ENCODE measurements around the gene TXNDC17.
A peak's percentile ranks its signal among the peaks of the same experiment; 100 is the strongest.

The TXNDC17 gene

DNA sequence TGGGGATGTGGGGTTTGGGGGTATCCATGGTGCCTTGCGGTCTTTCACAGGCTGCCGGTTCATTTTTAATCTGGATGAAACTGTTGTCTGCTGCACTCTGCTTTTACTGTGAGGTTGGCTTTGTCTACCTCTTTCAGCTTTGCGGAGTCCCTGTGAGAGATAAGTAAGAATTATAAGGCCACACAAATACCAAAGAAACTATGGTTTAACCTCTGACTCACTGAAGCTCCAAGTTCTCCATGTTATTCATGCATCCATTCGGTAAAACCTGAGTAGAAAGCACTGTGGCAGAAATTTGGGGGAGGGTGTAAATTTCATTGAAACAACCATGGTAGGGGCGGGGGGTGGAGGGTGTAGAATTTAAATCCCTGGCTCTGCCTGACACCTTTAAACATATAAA lies 30.8 kb upstream of the TXNDC17 start:
- Histone ChIP-seq H2AFZ (ENCODE audit: low read depth, low read length) (no peak overlapping the region), H3K4me3 (ENCODE audit: low read length) (no peak overlapping the region), H3K9me3 (ENCODE audit: low read length) (no peaks in the 10 kb centered on the region), H3K4me1 (ENCODE audit: insufficient read depth, low read length) (no peaks in the 10 kb centered on the region), H3K27me3 (ENCODE audit: insufficient read depth, low read length) (no peaks in the 10 kb centered on the region), H3K36me3 (ENCODE audit: insufficient read depth, low read length) (peaks cover 79% of the 10 kb centered on the region)

GRCh38 chr17:6611231-6611630 lies 29.6 kb upstream of the TXNDC17 start:
- Histone ChIP-seq H2AFZ (ENCODE audit: low read depth, low read length) (no peak overlapping the region), H3K4me1 (ENCODE audit: insufficient read depth, low read length) (no peaks in the 10 kb centered on the region), H3K9me3 (ENCODE audit: low read length) (no peaks in the 10 kb centered on the region), H3K36me3 (ENCODE audit: insufficient read depth, low read length) (peaks cover 77% of the 10 kb centered on the region), H3K27me3 (ENCODE audit: insufficient read depth, low read length) (no peaks in the 10 kb centered on the region), H3K4me3 (ENCODE audit: low read length) (no peak overlapping the region)

- Histone ChIP-seq H3K27me3 (ENCODE audit: insufficient read depth, low read length) (no peaks in the 10 kb centered on the region), H3K4me1 (ENCODE audit: insufficient read depth, low read length) (no peaks in the 10 kb centered on the region), H3K9me3 (ENCODE audit: low read length) (no peaks in the 10 kb centered on the region), H3K36me3 (ENCODE audit: insufficient read depth, low read length) (peaks cover 88% of the 10 kb centered on the region), H3K4me3 (ENCODE audit: low read length) (no peak overlapping the region), H2AFZ (ENCODE audit: low read depth, low read length) (no peak overlapping the region)
Observed at GRCh38 chr17:6623941-6624340, 16.9 kb upstream of the TXNDC17 start.

DNA sequence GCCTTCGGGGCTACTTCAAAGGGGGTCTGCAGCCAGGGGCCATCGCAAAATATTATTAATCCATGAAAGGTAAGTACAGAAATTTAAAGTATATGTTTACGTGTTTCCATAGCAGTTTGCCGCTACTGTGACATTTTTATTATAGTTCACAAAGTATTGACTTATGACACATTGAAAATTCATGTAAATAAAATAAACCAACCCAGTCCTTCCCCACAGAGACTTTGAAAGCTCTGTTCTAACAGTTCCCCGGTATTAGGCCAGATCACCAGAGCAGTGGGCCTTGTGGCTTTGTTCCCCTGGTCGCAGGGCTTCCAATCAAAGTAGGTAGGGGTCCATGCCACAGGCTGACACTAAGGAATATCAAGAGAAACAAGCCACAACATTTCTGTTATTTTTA lies 14.2 kb upstream of the TXNDC17 start:
- Histone ChIP-seq H2AFZ (ENCODE audit: low read depth, low read length) (no peak overlapping the region), H3K36me3 (ENCODE audit: insufficient read depth, low read length) (peaks cover 86% of the 10 kb centered on the region), H3K27me3 (ENCODE audit: insufficient read depth, low read length) (no peaks in the 10 kb centered on the region), H3K4me3 (ENCODE audit: low read length) (no peak overlapping the region), H3K4me1 (ENCODE audit: insufficient read depth, low read length) (no peaks in the 10 kb centered on the region), H3K9me3 (ENCODE audit: low read length) (no peaks in the 10 kb centered on the region)

GRCh38 chr17:6627019-6627418 lies 13.8 kb upstream of the TXNDC17 start:
- Histone ChIP-seq H3K27me3 (ENCODE audit: insufficient read depth, low read length) (no peaks in the 10 kb centered on the region), H3K4me3 (ENCODE audit: low read length) (no peak overlapping the region), H3K4me1 (ENCODE audit: insufficient read depth, low read length) (no peaks in the 10 kb centered on the region), H3K36me3 (ENCODE audit: insufficient read depth, low read length) (peaks cover 82% of the 10 kb centered on the region), H2AFZ (ENCODE audit: low read depth, low read length) (no peak overlapping the region), H3K9me3 (ENCODE audit: low read length) (no peaks in the 10 kb centered on the region)

GRCh38 chr17:6630390-6630789 lies 10.5 kb upstream of the TXNDC17 start:
- Histone ChIP-seq H3K4me1 (ENCODE audit: insufficient read depth, low read length) (no peaks in the 10 kb centered on the region), H3K9me3 (ENCODE audit: low read length) (peaks cover 5% of the 10 kb centered on the region), H2AFZ (ENCODE audit: low read depth, low read length) (no peak overlapping the region), H3K27me3 (ENCODE audit: insufficient read depth, low read length) (no peaks in the 10 kb centered on the region), H3K4me3 (ENCODE audit: low read length) (no peak overlapping the region), H3K36me3 (ENCODE audit: insufficient read depth, low read length) (peaks cover 82% of the 10 kb centered on the region)

DNA sequence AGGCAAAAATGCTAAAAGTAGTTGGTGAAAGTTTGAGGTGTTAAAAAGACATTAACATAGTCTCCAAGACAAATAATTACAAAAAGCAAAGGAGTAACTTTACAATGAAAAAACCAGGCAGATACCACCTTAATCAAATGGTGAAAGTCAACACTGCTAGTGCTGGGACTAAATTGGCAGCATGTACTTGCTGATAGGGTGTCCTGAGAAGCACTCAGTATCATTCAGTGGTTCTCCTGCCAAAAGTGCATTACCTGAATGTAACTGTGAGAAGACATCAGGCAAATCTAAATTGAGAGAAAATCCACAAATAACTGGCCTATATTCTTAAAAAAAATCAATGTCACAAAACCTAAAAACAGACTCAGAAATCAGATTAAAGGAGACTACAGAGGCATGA lies 8.3 kb upstream of the TXNDC17 start:
- Histone ChIP-seq H2AFZ (ENCODE audit: low read depth, low read length) (no peak overlapping the region), H3K9me3 (ENCODE audit: low read length) (peaks cover 5% of the 10 kb centered on the region), H3K4me3 (ENCODE audit: low read length) (no peak overlapping the region), H3K36me3 (ENCODE audit: insufficient read depth, low read length) (peaks cover 67% of the 10 kb centered on the region), H3K4me1 (ENCODE audit: insufficient read depth, low read length) (no peaks in the 10 kb centered on the region), H3K27me3 (ENCODE audit: insufficient read depth, low read length) (no peaks in the 10 kb centered on the region)

DNA sequence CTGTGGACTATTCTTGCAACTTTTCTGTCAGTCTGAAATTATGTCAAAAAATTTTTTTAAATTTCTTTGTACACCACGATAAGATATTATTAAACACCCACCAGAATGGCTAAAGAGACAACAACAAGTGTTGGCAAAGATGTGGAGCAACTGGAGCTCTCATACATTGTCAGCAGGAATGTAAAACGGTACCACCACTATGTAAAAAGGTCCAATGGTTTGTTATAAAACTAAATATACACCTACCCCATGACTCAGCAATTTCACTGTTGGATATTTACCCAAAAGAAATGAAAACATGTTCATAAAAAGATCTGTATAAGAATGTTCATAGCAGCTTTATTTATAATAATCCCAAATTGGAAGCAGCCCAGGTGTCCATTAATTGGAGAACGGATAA lies 7.6 kb upstream of the TXNDC17 start:
- no peaks in the 10 kb centered on the region for H3K27me3 ChIP-seq (ENCODE audit: insufficient read depth, low read length)
- no peak overlapping the region for H2AFZ ChIP-seq (ENCODE audit: low read depth, low read length)
- H3K36me3 ChIP-seq (ENCODE audit: insufficient read depth, low read length), result peaks cover 60% of the 10 kb centered on the region
- no peaks in the 10 kb centered on the region for H3K4me1 ChIP-seq (ENCODE audit: insufficient read depth, low read length)
- peaks cover 5% of the 10 kb centered on the region for H3K9me3 ChIP-seq (ENCODE audit: low read length)
- H3K4me3 ChIP-seq (ENCODE audit: low read length), result no peak overlapping the region

DNA sequence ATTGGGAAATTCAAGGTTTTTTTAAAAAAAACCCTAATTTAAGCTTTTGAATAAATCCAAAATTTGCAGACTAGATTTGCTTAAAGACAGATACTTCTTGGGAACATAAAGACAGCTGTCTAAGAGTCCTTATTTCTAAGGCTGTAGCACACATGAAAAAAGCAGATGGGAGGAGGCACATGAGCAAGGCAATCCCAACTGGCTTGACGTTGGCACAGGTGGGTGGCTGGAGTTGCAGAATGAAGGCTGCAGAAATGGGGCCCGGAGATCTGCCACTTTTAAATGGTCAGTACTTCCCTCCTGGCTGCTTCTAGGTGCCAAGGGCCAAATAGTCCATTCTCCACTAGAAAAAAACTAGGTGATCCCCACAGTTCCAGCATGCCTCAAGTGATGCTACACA lies 4.8 kb upstream of the TXNDC17 start:
- peaks cover 14% of the 10 kb centered on the region for H3K4me1 ChIP-seq (ENCODE audit: insufficient read depth, low read length)
- H2AFZ ChIP-seq (ENCODE audit: low read depth, low read length), result no peak overlapping the region
- H3K4me3 ChIP-seq (ENCODE audit: low read length), result no peak overlapping the region
- H3K9me3 ChIP-seq (ENCODE audit: low read length), result peaks cover 5% of the 10 kb centered on the region
- H3K27me3 ChIP-seq (ENCODE audit: insufficient read depth, low read length), result no peaks in the 10 kb centered on the region
- H3K36me3 ChIP-seq (ENCODE audit: insufficient read depth, low read length), result peaks cover 38% of the 10 kb centered on the region

GRCh38 chr17:6636616-6637457 lies 4.0 kb upstream of the TXNDC17 start:
- peaks cover 5% of the 10 kb centered on the region for H3K9me3 ChIP-seq (ENCODE audit: low read length)
- no peak overlapping the region for H2AFZ ChIP-seq (ENCODE audit: low read depth, low read length)
- no peak overlapping the region for H3K4me3 ChIP-seq (ENCODE audit: low read length)
- peaks cover 34% of the 10 kb centered on the region for H3K36me3 ChIP-seq (ENCODE audit: insufficient read depth, low read length)
- H3K4me1 ChIP-seq (ENCODE audit: insufficient read depth, low read length), result peaks cover 20% of the 10 kb centered on the region
- H3K27me3 ChIP-seq (ENCODE audit: insufficient read depth, low read length), result no peaks in the 10 kb centered on the region

GRCh38 chr17:6637458-6637840 lies 3.4 kb upstream of the TXNDC17 start:
- Histone ChIP-seq H3K4me1 (ENCODE audit: insufficient read depth, low read length) (peaks cover 26% of the 10 kb centered on the region), H3K36me3 (ENCODE audit: insufficient read depth, low read length) (peaks cover 31% of the 10 kb centered on the region), H3K4me3 (ENCODE audit: low read length) (no peak overlapping the region), H2AFZ (ENCODE audit: low read depth, low read length) (no peak overlapping the region), H3K9me3 (ENCODE audit: low read length) (peaks cover 5% of the 10 kb centered on the region), H3K27me3 (ENCODE audit: insufficient read depth, low read length) (no peaks in the 10 kb centered on the region)

- no peak overlapping the region for H2AFZ ChIP-seq (ENCODE audit: low read depth, low read length)
- H3K27me3 ChIP-seq (ENCODE audit: insufficient read depth, low read length), result no peaks in the 10 kb centered on the region
- no peak overlapping the region for H3K4me3 ChIP-seq (ENCODE audit: low read length)
- H3K9me3 ChIP-seq (ENCODE audit: low read length), result peaks cover 3% of the 10 kb centered on the region
- peaks cover 28% of the 10 kb centered on the region for H3K4me1 ChIP-seq (ENCODE audit: insufficient read depth, low read length)
- H3K36me3 ChIP-seq (ENCODE audit: insufficient read depth, low read length), result peaks cover 31% of the 10 kb centered on the region
Observed at GRCh38 chr17:6638046-6638908, 2.6 kb upstream of the TXNDC17 start.

- H3K36me3 ChIP-seq (ENCODE audit: insufficient read depth, low read length), result peaks cover 30% of the 10 kb centered on the region
- H2AFZ ChIP-seq (ENCODE audit: low read depth, low read length), result no peak overlapping the region
- peaks cover 28% of the 10 kb centered on the region for H3K4me1 ChIP-seq (ENCODE audit: insufficient read depth, low read length)
Observed at GRCh38 chr17:6639014-6639585, 1.8 kb upstream of the TXNDC17 start.

More at GRCh38 chr17:6639014-6639585, 1.8 kb upstream of the TXNDC17 start:
- Histone ChIP-seq H3K4me3 (ENCODE audit: low read length) (peak overlapping the region; percentile 64), H3K27me3 (ENCODE audit: insufficient read depth, low read length) (no peaks in the 10 kb centered on the region), H3K9me3 (ENCODE audit: low read length) (peaks cover 2% of the 10 kb centered on the region)

Measured in neuron (in vitro differentiated cells).